Limb (tissue), 2 donors: ENCODE results near the gene PRXL2B.

Source experiments
- DNase-seq, 2 donors: peaks; one replicate each; pipeline ENCODE4 v3.0.0-alpha.2; 2016; ENCODE audit errors: extremely low spot score in 2 of 2

The PRXL2B gene

DNA sequence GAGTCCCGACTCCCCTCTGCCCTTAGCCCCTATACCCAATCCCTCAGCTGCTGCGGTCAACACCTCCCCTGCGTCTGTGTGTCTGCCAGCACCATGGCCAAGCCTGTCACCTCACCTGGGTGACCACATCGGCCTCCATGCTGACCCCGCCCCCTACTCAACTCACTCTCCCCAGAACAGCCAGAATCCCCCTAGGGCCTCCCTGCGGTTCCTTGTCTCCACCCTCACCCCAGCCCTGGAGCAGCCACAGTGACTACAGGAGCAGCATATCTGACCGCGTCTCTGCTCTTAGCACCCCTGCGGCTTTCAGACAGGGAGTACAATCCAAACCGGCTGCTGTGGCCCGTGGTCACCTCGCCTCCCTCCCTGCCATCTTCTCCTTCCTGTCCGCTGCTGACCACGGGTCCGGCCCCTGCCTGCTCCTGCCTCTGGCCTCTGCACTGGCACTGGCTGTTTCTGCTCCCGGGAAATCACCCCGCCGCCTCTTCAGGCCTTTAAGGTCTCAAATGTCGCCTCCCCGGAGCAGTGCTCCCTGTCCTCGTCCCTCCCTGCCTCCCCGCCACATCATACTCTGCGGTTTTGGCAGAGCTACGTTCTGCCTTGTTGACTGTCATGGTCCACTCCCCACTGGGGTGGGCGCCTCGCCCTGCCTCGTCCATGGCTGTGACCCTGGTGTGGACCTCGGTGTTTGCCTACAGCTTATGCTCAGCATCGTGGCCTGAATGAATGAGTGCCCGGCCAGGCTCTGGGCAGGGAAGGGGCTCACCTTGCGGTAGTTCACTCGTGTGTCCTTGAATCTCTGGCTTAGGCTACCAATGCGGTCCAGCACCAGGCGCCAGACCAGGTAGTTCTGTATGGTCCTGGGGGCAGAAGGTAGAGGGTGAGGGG, 11.1 kb downstream of the PRXL2B start:
- DNase-seq, result no peak

DNA sequence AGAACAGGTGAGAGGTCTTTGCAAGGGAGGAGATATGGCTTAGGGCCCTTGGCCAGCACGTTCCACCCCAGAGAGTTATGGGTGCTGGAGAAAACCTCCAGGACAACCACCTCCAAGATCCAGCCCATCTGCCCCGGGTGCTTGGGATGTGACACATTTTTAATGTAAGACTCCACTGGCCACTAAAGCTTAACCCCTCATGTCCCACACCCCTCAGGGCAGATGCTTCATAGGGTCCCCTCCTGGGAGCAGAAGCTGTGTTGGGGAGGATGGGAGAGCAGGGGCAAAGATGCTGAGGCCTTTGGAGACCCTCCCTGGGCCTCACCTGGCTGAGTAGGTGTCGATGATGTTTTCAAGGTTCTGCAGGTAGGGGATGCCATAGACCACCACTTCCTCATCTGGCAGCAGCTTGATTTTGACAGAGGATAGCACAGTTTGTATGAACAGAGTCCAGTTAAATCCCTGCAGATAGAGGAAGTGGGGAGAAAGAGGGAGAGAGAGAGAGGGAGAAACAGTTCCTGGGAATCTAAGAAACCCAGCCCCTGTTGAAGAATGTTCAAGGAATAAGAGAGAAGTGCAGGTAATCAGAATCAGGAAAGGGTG, 11.9 kb downstream of the PRXL2B start:
- DNase-seq, result no peak

DNA sequence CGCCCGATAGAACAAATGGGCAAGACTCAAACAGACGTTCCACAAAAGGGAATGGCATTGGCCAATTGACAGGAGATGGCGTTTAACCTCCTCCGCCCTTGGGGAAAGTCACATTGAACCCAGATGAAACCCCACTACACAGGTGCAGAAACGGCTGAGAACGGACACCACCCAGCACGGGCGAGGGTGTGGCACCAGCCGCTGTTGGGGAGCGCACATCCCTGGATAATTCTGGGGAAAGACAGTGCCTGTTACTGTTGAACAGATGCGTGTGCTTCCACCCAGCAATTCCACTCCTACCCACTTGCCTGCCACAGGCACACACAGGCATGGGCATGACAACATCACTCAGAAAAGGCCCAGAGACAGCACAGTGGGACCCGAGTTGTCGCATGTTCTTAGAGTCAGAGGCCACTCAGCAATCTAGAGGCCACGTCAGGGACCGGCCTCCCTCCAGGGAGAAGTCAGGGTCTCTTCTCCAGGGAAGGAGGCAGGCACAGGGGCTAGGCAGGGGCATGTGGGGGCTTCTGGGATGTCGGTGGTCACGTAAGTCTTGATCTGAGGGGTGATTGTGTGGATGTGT, 15.2 kb downstream of the PRXL2B start:
- DNase-seq, result no peak

DNA sequence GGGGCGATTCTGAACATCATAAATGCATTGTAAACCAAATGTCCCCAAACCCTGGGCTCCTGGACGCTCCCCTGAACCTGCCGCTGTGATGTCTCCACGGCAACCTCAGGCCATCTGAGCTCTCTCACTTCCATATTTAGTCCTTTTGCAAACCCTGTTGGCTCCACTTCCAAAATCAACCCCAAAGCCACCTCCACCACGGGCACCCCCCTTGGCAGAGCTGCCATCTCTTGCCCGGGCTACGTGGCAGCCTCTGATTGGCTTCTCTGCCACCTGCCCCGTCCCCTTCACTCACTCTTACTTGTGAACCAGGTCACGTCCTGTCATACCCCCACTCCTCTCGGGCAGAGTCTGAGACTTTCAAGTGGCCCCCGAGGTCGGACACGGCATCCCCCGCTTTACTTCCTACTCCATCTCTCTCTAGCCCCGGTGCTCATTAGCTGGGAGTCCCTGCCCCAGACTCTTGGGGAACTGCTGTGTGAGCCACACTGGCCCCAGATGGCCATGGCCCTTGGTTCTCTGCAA, 15.8 kb downstream of the PRXL2B start:
- DNase-seq, result no peak

DNA sequence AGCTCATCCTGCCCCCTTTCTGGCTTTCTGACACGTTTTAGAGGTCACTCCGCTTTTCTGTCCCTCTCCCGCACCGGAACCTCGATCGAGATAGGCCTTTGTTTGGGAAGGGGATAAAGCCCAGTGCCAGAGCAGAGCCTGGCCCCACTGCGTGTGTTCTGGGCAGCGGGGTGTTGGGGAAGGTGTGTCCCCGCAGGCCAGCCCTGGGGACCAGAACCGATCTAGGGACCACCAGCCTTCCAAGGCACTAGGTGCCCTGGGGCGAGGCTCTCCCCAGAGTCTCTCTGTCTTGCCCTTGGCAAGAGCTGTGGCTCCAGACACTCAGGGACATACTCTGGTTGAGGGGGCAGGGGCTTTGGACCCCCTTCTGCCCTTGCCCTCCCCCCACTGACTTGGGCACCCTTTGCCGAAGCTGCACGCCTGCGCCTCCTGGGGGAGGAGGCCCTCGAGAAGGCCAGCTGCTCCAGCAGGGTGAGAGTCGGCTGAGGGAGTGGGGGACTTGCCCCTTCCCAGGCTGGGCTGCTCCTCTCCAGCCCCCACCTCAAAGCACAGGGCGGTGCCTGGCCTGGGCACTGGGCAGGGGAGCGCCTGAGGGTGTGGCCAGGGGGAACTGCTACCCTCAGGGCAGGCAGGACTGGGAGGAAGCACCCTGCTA, 16.4 kb downstream of the PRXL2B start:
- no peak for DNase-seq

DNA sequence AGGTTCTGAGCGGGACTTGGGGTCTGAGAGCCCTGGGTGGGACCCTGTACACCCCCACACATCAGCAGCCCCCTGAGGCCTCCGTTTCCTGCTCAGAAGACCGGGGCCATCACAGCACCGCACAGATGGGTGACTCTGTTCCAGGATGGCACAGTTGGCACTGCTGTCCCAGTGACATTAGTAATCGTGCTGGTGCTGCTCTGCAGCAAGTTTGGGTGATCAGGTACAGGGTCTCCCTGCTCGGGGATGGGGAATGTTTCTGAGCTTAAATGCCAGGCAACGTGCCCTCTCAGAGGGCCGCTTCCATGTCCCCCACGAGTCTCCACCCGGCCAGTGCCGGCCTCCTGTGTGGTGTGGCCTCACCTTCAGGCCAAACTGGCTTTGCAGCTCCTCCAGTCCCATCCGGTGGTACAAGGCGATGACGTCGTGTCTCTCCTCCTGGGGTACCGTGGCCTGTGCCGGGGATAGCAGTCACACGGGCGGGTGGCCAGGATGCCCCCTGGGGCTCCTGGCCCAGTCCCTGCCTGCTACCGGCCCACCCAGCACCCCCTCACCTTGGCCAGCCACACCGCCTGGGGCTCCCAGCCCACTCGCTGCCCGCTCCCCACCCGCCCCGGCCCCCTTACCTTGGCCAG, 17.1 kb downstream of the PRXL2B start:
- DNase-seq, result no peak

DNA sequence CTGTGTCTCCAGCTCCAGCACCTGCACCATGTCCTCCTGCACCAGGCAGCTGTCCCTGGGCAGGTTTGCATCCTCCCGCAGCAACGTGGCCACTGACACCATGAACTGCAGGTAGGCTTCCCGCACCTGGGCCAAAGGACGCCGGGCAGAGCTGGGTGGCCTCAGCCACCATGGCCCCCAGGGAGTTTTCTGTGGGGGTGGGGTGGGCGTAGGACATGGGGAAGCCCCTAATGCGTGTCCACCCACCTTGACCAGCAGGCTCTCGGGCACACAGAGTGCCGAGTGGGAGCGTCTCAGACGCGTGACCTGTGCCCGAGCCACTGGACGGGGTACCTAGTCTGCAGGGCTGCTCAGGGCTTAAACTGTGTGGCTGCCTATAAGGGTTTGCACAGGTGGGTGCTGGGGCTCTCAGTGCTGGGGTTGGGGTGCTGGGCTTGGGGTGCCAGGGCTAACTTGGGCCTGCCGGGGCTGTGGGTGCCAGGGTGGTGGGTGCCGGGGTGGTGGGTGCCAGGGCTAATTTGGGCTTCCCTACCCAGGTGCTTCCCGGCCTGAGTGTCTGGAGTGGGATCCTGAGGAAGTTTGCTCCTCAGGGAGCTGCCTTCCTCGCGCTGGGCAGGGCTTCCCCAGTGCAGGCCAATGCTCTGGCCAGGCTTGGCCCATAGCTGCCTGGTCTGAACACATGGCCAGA, 17.7 kb downstream of the PRXL2B start:
- no peak for DNase-seq

DNA sequence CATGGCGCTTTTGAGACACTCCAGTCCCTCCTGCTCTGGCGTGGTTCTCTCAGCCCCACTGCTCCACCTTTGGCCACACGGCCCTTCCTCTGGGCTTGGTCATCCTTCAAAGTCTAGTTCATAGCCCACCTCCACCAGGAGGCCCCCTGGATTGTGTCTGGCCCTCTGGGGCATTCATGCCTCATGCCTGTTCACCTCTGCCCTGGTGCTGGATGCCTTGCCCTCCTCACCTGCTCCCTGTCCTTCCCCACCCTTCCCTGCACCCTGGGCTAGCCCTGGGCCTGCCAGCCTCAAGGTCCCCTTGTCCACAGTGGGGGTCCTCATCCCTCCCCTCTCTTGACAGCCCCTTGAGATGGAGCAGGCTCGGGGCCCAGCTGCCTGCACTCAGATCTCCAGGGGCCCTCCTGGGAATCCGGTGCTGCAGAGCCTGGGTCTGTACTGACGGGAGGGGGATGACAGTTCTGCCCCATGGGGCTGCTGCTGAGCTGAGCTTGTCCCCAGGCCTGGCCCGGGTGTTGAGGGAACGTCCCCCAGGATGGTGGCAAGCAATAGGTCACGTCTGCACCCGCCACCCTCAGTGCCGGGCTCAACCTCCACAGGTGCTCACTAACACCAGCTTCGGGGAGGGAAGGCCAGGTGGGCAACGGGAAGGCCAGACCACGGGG, 18.4 kb downstream of the PRXL2B start:
- no peak for DNase-seq

DNA sequence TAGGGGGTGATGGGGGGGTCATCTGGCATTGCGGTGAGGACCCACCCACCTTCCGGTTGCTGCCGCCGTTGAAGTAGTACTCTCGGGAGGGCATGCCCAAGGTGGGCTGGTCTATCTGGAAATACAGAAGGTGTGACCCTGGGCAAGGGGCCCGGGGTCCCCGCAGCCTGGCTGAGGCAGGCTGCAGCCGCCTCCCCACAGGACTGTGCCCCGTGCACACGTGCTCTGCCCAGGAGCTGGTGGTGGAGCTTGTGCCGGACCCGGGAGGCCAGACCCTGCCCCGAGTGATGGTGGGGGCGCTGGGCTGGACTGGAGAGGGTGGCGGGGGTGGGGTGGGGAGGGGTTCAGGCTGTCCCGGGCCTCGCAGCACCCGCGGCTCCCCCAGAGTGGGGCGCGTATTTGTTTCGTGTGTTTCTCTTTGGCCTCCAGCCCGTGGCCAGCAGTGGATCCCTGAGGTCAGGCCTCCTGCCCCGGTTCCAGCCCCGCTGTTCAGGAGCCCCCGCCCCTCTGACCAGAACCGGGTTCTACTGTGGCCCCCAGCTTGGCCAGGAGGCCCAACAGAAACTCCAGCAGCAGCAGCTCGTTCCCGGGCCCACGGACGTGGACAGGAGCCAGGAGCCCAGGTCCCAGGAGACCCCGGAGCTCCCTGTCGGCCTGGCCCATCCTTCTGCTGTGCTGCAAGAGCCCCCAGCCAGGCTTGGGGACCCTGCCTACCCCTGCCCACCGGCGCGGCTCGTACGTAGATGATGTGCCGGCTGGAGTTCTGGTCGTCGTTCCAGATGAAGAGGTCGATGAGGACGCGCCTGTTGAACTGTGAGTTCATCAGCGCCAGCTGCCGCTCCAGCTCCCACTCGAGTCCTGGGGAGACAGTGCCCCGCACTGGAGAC, 19.2 kb downstream of the PRXL2B start:
- DNase-seq, result no peak

DNA sequence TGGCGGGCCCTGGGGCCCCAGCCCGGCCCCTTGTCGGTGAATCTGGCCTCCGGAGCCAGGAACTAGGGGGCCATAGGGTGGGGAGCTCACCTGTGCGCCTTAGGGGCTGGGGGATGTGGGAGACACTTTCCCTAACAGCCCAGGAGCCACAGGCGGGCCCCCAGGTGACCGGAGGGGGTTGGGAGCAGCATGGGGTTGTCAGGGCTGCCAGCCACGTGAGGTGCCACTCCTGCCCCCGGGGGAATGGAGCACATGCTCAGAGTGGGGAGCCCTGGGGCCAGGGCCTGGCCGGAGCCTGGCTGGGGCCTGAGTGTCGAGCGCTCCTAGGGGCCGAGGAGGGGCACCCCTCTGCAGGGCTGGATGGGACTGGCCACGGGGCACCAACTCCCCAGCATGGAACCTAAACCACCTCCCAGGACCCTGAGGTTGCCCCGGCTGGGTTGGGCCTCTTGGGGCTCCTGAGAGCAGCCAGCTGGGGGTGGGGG, 19.9 kb downstream of the PRXL2B start:
- DNase-seq, result no peak

DNA sequence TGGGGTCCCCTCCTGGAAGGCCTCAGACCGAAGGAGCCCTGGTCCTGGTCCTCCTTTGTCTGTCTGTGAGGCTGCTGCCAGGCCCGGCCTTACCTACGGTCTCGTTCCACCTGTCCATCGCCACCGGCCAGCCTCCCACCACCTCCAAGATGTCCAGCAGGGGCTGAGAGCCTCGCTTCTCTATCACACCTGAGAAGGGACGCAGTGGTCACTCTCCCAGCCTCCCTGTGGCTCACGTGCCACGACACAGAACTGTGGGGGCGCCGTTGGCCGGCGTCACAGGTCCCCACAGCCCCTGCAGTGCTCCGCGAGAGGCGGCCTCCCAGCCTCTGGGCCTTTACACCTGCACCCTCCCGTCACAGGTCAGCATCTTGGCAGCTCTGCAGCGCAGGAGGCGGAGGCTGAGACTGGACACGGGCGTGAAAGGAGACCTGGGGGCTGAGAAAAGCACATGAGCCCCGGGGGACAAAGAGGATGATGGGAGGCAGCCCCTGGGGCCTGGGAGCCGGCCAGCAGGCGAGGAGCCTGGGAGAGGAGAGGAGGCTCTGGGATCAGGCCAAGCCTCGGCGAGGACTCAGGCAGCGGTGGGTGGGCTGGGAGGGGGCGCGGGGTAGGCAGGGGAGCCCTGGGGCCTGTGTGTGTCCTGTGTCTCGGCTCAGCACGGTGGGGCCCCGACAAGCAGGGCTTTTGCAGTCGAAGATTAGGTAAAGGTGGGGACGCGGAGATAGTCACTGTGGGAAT, 20.5 kb downstream of the PRXL2B start:
- peak in 1 of 2 donors; percentile 34 for DNase-seq

DNA sequence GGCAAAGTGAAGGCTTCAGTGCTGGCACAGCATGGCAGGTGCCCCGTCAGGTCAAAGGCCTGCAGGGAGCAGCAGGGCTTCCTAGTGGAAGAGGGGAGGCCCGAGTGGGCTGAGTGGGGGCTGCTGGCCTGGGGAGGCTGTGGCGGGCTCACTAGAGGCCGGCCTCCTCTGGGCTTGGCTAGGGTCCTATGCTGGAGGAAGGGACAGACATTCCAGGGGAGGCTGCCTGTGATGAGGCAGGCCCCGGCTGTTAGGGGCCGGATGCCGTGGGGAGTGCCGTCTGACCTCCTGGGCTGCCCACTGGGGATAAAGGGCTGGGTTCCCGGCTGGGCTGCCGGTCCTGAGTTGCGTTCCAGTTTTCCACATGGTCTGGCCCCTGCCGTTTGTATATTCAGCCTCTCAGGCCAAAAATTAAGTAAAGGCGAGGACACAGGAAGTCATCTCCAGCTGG, 21.1 kb downstream of the PRXL2B start:
- DNase-seq, result peak in 1 of 2 donors; percentile 16

DNA sequence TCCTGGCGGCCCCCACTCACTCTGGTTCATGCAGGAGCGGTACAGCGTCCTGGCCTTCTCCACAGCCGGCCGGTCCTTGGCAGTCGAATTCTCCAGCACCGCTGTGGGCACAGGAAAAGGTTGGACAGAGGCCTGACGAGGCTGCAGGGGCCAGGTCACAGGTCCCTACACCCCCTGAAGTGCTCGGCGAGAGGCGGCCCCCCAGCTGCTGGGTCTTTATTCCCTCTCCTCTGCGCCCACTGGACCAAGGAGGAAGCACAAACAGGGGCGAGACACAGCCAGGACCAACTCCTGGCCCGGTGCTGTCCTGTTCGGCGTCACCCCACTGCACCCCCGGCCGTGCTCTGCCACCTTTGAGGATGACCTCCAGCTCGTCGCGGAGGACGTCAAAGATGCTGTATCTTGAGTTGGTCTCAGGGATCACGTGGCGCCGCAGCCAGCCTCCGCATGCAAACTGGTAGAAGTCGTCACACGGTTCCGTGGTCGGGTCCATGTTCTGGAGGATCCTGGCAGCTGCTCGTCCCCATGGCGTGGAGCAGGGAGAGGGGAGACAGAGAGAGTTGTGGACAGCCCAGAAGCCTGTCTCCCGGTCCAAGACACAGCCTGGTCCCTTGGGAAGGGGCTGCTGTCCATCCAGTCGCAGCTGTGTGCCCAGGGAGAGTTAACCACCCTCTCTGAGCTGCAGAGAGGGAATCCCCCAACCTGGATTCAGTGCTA, 22.9 kb downstream of the PRXL2B start:
- no peak for DNase-seq

DNA sequence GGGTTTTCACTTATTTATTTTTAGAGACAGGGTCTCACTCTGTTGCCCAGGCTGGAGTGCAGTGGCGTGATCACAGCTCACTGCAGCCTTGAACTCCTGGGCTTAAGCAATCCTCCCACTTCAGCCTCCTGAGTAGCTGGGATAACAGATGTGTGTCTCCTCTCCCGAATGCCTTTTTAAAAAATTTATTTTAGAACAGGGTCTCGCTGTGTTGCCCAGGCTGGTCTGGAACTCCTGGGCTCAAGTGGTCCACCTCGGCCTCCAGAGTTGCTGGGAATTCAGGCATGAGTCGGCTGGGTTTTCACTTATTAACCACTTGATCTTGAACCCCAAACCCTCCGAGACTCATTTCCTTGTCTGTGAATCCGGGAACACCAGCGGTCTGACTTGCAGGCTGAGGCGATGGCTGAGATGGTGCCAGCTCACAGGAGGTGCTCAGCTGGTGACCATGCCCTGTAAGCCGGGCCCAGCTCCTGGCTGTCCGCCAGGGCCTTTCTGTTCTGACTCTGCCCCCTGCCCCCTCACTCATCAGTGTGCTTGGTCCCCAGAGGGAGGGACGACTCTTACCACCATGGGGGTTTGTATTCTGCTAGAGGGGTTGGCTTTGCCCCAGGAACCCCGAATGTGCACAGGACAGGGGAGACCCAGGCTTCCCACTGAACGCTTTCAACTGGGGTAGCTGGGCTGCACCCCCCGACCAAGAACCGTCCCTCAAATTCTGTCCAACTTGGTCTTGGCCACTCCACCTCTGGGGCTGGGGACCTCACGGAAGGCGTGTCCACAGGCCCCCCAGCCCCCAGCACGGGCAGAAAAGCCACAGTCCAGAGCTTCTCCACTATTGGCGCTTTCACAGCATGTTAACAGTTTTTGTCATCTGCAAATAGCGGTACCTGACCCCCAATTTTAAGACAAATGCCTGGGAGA, 23.7 kb downstream of the PRXL2B start:
- DNase-seq, result peak; percentile 1 to 54

DNA sequence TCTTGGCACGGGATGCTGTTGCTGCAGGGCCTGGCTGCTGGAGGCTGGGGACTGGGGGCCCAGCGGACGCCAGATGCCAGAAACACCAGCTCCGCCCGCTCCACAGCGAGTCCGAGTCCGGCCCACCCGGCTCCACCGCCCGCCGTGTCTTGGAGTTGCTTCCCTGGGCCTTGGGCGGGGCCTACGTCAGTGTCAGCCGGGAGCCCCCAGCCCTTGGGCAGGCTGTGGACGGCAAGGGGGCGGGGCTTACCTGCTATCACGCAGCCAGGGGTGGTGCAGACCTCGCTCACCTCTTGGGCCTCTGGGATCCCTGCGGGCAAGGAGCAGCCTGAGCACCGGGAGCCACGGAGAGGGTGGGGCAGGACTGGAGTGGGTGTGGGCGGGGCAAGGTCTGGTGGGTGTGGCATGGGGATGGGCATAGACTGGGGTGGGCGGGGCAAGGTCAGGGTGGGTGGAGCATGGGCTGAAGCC, 24.5 kb downstream of the PRXL2B start:
- peak; percentile 18 to 73 for DNase-seq
